ENCODE data around the gene UGT2B7. TPM values are rescaled to one million over a fixed set of nuclear protein-coding genes. Genes with fewer than 3 reads are reported as not detected.
A peak's percentile ranks its signal among the peaks of the same experiment; 100 is the strongest.

The UGT2B7 gene
- total and polyA plus RNA-seq, 10 of the 15 experiments (the other 5 are each of a cell fraction or from before 2014, with no cell fraction given) = 0.73 to 2.9 (median 1.2) TPM

- TF ChIP-seq ZBTB40 (IDR thresholded peaks at IDR 0.05; ENCODE audit: borderline replicate concordance) (peak; percentile 89; the same call in 1 of the 2 replicates), POLR2AphosphoS2 (IDR thresholded peaks at IDR 0.05; ENCODE audit: low read depth, low read length) (no peak), ATF7 (IDR thresholded peaks at IDR 0.05; ENCODE audit: low read depth) (peak; percentile 91), KAT2A (conservative IDR thresholded peaks at IDR 0.05; ENCODE audit: control insufficient read depth, low read depth, low read length) (no peak), ZNF384 (IDR thresholded peaks at IDR 0.05; ENCODE audit: borderline replicate concordance, low read depth, low read length) (peak; percentile 95), RELA (IDR thresholded peaks at IDR 0.05; ENCODE audit: borderline replicate concordance, partially characterized antibody) (no peak), STAT3 (IDR thresholded peaks at IDR 0.05; ENCODE audit: low read depth, low read length) (no peak), TCF7 (IDR thresholded peaks at IDR 0.05; ENCODE audit: borderline replicate concordance) (no peak), ZNF24 (IDR thresholded peaks at IDR 0.05) (0 out of 2 replicates have a peak, but pooled peaks have one; percentile 17), CHD1 (IDR thresholded peaks at IDR 0.05; ENCODE audit: low read depth, low read length) (no peak), JUNB (IDR thresholded peaks at IDR 0.05) (peak; percentile 82), YY1 (IDR thresholded peaks at IDR 0.05; ENCODE audit: low read depth, low read length) (no peak), IKZF1 (conservative IDR thresholded peaks at IDR 0.05) (peak; percentile 53), EP300 (IDR thresholded peaks at IDR 0.05; ENCODE audit: borderline replicate concordance in 1 of 2, control insufficient read depth in 1 of 2, low read depth in 2 of 2, low read length in 2 of 2) (0 out of 4 replicates have a peak, but pooled peaks of 1 of the 2 experiments have one; percentile 35), NFYA (IDR thresholded peaks at IDR 0.05; ENCODE audit: borderline replicate concordance, low read depth, low read length) (no peak), NFYB (IDR thresholded peaks at IDR 0.05; ENCODE audit: insufficient read depth, low read depth, low read length) (no peak), IKZF2 (IDR thresholded peaks at IDR 0.05) (peak; percentile 70 to 72), SMAD1 (IDR thresholded peaks at IDR 0.05; ENCODE audit: low read depth, partially characterized antibody) (peak; percentile 52), MTA2 (IDR thresholded peaks at IDR 0.05; ENCODE audit: low read depth) (peak; percentile 51; the same call in 1 of the 2 replicates), CEBPB (IDR thresholded peaks at IDR 0.05; ENCODE audit: borderline replicate concordance in 1 of 2, low read depth in 2 of 2, low read length in 2 of 2) (no peak), MEF2B (IDR thresholded peaks at IDR 0.05; ENCODE audit: partially characterized antibody, poor library complexity, severe bottlenecking) (peak; percentile 3)
- TF ChIP-seq, protein P1, sequence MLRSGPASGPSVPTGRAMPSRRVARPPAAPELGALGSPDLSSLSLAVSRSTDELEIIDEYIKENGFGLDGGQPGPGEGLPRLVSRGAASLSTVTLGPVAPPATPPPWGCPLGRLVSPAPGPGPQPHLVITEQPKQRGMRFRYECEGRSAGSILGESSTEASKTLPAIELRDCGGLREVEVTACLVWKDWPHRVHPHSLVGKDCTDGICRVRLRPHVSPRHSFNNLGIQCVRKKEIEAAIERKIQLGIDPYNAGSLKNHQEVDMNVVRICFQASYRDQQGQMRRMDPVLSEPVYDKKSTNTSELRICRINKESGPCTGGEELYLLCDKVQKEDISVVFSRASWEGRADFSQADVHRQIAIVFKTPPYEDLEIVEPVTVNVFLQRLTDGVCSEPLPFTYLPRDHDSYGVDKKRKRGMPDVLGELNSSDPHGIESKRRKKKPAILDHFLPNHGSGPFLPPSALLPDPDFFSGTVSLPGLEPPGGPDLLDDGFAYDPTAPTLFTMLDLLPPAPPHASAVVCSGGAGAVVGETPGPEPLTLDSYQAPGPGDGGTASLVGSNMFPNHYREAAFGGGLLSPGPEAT (IDR thresholded peaks at IDR 0.05; ENCODE audit: low read depth) = no peak; the same call in 1 of the 2 replicates
Measured at GRCh38 chr4:69054578-69055200, 41.6 kb upstream of the UGT2B7 start (continued).
